GM10248 (cell line): ENCODE results near the gene HHIPL1.

Experiments
- CTCF ChIA-PET: fragments of 300-600 bp; sonication (Branson Sonifier 250); formaldehyde crosslinking; extraction: SDS; loops from one replicate; lab custom pipeline; 2021; ENCODE audit warnings: antibody characterized with exemption; lab: Yijun Ruan, JAX
- POLR2A ChIA-PET: fragments of 350-650 bp; sonication (Branson Sonifier 250); formaldehyde crosslinking; extraction: SDS; loops from one replicate; lab custom pipeline; 2020; ENCODE audit warnings: antibody characterized with exemption; lab: Yijun Ruan, JAX
- DNase-seq: peaks from one replicate; pipeline ENCODE4 v3.0.0; 2012; ENCODE audit errors: extremely low spot score
- CTCF ChIP-seq: IDR thresholded peaks from 2 replicates; pipeline ENCODE4 v1.5.1; 2012; ENCODE audit warnings: mild to moderate bottlenecking, low read depth; ENCODE audit errors: extremely low read depth, missing control alignments, control extremely low read depth

HHIPL1 gene

GRCh38 chr14:99619835-99620834 is 24.8 kb upstream of the HHIPL1 start:
- no peak for TF ChIP-seq CTCF
- DNase-seq, result no peak
- ChIA-PET POLR2A (no interaction called here), CTCF (interaction anchor here (2.6 kb wide), 1 partner anchor 11 kb away, joined by 13 read pairs; no protein-coding TSS in a partner anchor)

GRCh38 chr14:99621948-99622347 is 23.0 kb upstream of the HHIPL1 start:
- POLR2A ChIA-PET, result no interaction called here
- CTCF ChIA-PET, result interaction anchor here (1.1 to 1.3 kb wide), 2 partner anchors 104 to 264 kb away, joined by 3 to 4 read pairs; no protein-coding TSS in a partner anchor
- no peak for TF ChIP-seq CTCF
- DNase-seq, result no peak

GRCh38 chr14:99624024-99624423 is 20.9 kb upstream of the HHIPL1 start:
- no peak for DNase-seq
- POLR2A ChIA-PET, result no interaction called here
- CTCF ChIA-PET, result interaction anchor here (1.8 kb wide), 1 partner anchor 14 kb away, joined by 7 read pairs; no protein-coding TSS in a partner anchor
- TF ChIP-seq CTCF, result no peak

GRCh38 chr14:99624971-99625370 is 20.0 kb upstream of the HHIPL1 start:
- no peak for TF ChIP-seq CTCF
- DNase-seq, result no peak
- CTCF ChIA-PET, result no interaction called here
- POLR2A ChIA-PET, result no interaction called here

GRCh38 chr14:99625476-99625875 is 19.5 kb upstream of the HHIPL1 start:
- no peak for TF ChIP-seq CTCF
- no peak for DNase-seq
- POLR2A ChIA-PET, result no interaction called here
- CTCF ChIA-PET, result no interaction called here

- no peak for DNase-seq
- no peak for TF ChIP-seq CTCF
- ChIA-PET CTCF (interaction anchor here (0.9 to 1.7 kb wide), 2 partner anchors 12 to 109 kb away, joined by 4 to 5 read pairs; no protein-coding TSS in a partner anchor), POLR2A (interaction anchor here (0.7 kb wide), 1 partner anchor 102 kb away, joined by 3 read pairs; no protein-coding TSS in a partner anchor)
Observed at GRCh38 chr14:99626041-99626648, 18.8 kb upstream of the HHIPL1 start.
